Mesodermal cell (in vitro differentiated cells): ENCODE data around the gene FAF2.

Source experiments
- H3K27ac ChIP-seq: 2 replicates; pipeline ENCODE4 v1.7.0; 2013; ENCODE audit warnings: mild to moderate bottlenecking, low read depth, low read length, moderate library complexity; ENCODE audit not compliant: severe bottlenecking
- H3K36me3 ChIP-seq: 2 replicates; pipeline ENCODE4 v1.7.1; 2013; ENCODE audit warnings: mild to moderate bottlenecking, low read length, moderate library complexity; ENCODE audit not compliant: control insufficient read depth, insufficient read depth
- H3K4me1 ChIP-seq: one replicate; pipeline ENCODE4 v1.7.1; 2013; ENCODE audit warnings: mild to moderate bottlenecking, low read length; ENCODE audit not compliant: insufficient read depth, control insufficient read depth, poor library complexity, severe bottlenecking
- H3K4me3 ChIP-seq: 2 replicates; pipeline ENCODE4 v1.7.0; 2013; ENCODE audit warnings: low read length, control low read depth, mild to moderate bottlenecking; ENCODE audit not compliant: insufficient read depth, poor library complexity, severe bottlenecking; ENCODE audit errors: extremely low read depth
- H3K9me3 ChIP-seq: 2 replicates; pipeline ENCODE4 v1.7.1; 2013; ENCODE audit warnings: mild to moderate bottlenecking, low read length, moderate library complexity; ENCODE audit not compliant: control insufficient read depth
- WGBS, 2 experiments: methylation state at CpG; one replicate each; pipeline ENCODE4 v1.1.5; 2013; ENCODE audit warnings: missing lambda C conversion rate in 2 of 2; ENCODE audit not compliant: insufficient coverage in 2 of 2; 5-methylcytosine and 5-hydroxymethylcytosine counted together

Gene FAF2

DNA sequence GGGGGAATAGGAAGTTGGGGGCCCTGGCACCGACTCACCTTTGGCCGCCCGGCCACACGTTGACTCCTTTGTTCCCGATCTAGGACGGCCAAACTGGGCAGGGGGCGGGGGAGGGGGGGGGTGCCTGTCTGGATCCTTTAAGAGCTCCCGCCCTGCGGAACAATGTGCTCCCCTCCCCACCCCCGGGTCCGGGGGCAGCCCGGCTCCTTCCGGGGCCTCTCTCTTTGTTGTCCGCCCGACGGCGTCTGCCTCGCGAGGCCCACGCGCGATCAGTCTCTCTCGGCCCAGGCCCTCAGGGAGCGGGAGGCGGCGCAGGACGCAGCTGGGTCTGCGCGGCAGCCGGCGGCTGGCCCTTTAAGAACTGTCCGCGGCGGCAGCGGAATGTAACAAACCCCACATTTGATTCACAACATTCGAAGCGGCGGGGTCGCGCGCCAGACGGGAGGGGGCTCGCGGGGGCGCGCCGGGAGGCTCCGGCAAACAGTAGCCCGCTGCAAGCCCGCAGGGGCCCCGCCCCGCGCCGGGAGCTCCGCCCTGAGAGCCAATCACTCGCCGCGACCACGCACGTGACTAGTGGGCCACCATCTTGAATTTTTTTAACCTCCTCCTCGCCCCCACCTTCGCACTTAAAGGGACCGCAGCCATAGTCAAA lies 88.8 kb downstream of the FAF2 start, which contains the start of gene RNF44:
Gene RNF44, minus strand, starts transcription at position 501 of the 652 bp plus-strand sequence. CDS start 4,930 bp downstream, outside the sequence.
- 0% methylated on average over 35 to 45 of the region's 63 CpGs for WGBS, 2 experiments
- Histone ChIP-seq H3K4me1 (peaks cover 40% of the 10 kb centered on the region), H3K9me3 (no peaks in the 10 kb centered on the region), H3K4me3 (peak within 1 kb of the TSS; percentile 91), H3K36me3 (peaks cover 26% of the 10 kb centered on the region), H3K27ac (peak within 1 kb of the TSS; percentile 99)

DNA sequence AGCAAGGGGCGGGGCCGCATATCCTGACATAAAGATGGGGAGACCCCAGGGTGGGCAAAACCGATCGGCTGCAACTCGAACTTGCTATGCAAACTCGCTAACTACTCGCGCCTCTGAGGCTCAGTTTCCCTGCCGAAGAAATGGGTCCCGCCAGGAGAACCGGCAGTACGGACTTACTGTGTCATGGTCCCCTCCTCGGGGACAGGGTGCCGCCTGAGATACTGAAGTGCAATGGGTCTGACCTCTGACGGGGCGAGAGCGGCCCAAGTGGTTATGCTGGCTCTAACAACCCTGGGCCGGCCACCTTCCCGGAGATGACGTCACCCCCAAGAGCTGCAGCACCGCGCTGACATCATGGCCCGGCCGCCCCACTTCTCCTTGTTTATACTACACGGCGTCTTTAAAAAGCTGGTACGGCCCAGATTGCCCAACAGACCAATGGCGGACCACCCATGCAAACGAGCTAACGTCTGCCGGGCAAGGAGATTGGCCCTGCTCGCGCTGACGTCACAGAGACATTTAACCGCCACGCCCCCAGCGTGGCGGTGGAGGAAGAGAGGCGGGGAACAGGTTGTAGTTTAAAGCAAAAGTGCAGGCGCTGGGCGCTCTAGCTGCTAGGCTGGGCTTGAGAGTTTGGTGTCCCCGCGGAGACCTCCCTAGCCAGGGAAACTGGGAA lies 89.5 kb downstream of the FAF2 start:
- peaks cover 43% of the 10 kb centered on the region for H3K4me1 ChIP-seq
- H3K9me3 ChIP-seq, result no peaks in the 10 kb centered on the region
- H3K4me3 ChIP-seq, result peak overlapping the region; percentile 91
- 0 to 1% methylated on average over 43 of the region's 43 CpGs for WGBS, 2 experiments
- peaks cover 19% of the 10 kb centered on the region for H3K36me3 ChIP-seq
- peak overlapping the region; percentile 99 for H3K27ac ChIP-seq

GRCh38 chr5:176538230-176538988 lies 90.2 kb downstream of the FAF2 start:
- peak overlapping the region; percentile 99 for H3K27ac ChIP-seq
- peaks cover 39% of the 10 kb centered on the region for H3K4me1 ChIP-seq
- peaks cover 12% of the 10 kb centered on the region for H3K36me3 ChIP-seq
- WGBS, 2 experiments, result 22 to 42% methylated on average over 4 to 8 of the region's 13 CpGs
- H3K4me3 ChIP-seq, result peak overlapping the region; percentile 91
- no peaks in the 10 kb centered on the region for H3K9me3 ChIP-seq

GRCh38 chr5:176538989-176539384 lies 90.8 kb downstream of the FAF2 start:
- peaks cover 10% of the 10 kb centered on the region for H3K36me3 ChIP-seq
- H3K27ac ChIP-seq, result no peak overlapping the region
- H3K4me1 ChIP-seq, result peaks cover 38% of the 10 kb centered on the region
- WGBS, 2 experiments, result 93% methylated on average over 3 to 4 of the region's 5 CpGs
- no peaks in the 10 kb centered on the region for H3K9me3 ChIP-seq
- H3K4me3 ChIP-seq, result no peak overlapping the region

GRCh38 chr5:176540476-176540899 lies 92.3 kb downstream of the FAF2 start:
- Histone ChIP-seq H3K9me3 (no peaks in the 10 kb centered on the region), H3K36me3 (no peaks in the 10 kb centered on the region), H3K27ac (no peak overlapping the region), H3K4me1 (peaks cover 24% of the 10 kb centered on the region), H3K4me3 (no peak overlapping the region)
- WGBS, 2 experiments, result 94 to 98% methylated on average over 5 to 7 of the region's 8 CpGs

DNA sequence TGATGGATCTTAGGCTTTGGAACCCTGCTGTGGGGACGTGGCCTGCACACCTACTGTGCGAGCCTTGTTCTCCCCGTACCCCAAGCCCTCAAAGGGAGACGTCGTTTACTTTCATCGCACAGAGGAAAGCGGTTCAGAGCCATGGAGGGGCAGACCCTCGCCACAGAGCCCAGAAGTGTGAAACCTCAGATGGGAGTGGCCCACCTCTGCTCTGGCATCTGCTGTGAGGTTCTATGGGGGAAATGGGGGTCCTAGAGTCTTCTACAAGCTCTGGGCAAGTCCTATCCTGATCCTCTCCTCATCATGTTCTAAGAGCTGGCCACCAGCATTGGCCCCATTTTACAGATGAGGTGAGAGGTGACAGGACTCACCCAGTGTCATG lies 92.8 kb downstream of the FAF2 start:
- Histone ChIP-seq H3K9me3 (no peaks in the 10 kb centered on the region), H3K4me1 (peaks cover 24% of the 10 kb centered on the region), H3K4me3 (no peak overlapping the region), H3K36me3 (no peaks in the 10 kb centered on the region), H3K27ac (no peak overlapping the region)
- 88 to 97% methylated on average over 7 to 8 of the region's 8 CpGs for WGBS, 2 experiments

- no peaks in the 10 kb centered on the region for H3K36me3 ChIP-seq
- H3K4me3 ChIP-seq, result peak overlapping the region; percentile 55
- peaks cover 24% of the 10 kb centered on the region for H3K4me1 ChIP-seq
- H3K27ac ChIP-seq, result peak overlapping the region; percentile 16
- WGBS, 2 experiments, result 61 to 66% methylated on average over 9 of the region's 12 CpGs
- no peaks in the 10 kb centered on the region for H3K9me3 ChIP-seq
Observed at GRCh38 chr5:176541338-176542134, 93.4 kb downstream of the FAF2 start.

DNA sequence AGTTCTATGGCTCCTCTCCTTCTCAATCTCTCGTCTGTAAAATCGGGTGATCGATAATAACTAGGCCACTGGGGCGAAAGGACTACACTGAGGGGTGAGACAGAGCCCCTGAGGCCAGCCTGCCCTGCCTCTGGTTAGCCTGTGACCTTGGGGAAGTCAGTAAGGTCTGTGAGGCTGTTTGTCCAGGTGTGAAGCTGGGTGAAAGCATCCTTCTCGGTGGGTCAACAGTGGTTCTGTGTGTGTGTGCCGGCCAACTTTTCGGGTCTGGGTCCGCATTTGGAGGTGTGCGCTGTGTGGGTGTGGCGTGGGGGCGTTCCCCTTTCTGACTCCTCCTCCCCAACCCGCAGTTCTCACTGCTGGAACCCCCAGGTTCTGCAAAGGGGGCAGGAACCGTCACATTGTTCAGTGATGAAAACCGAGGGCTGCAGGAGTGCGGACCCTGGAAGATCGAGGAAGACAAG lies 94.0 kb downstream of the FAF2 start:
- no peaks in the 10 kb centered on the region for H3K36me3 ChIP-seq
- 40 to 45% methylated on average over 8 to 11 of the region's 16 CpGs for WGBS, 2 experiments
- H3K4me1 ChIP-seq, result peaks cover 24% of the 10 kb centered on the region
- peak overlapping the region; percentile 55 for H3K4me3 ChIP-seq
- H3K27ac ChIP-seq, result no peak overlapping the region
- no peaks in the 10 kb centered on the region for H3K9me3 ChIP-seq

DNA sequence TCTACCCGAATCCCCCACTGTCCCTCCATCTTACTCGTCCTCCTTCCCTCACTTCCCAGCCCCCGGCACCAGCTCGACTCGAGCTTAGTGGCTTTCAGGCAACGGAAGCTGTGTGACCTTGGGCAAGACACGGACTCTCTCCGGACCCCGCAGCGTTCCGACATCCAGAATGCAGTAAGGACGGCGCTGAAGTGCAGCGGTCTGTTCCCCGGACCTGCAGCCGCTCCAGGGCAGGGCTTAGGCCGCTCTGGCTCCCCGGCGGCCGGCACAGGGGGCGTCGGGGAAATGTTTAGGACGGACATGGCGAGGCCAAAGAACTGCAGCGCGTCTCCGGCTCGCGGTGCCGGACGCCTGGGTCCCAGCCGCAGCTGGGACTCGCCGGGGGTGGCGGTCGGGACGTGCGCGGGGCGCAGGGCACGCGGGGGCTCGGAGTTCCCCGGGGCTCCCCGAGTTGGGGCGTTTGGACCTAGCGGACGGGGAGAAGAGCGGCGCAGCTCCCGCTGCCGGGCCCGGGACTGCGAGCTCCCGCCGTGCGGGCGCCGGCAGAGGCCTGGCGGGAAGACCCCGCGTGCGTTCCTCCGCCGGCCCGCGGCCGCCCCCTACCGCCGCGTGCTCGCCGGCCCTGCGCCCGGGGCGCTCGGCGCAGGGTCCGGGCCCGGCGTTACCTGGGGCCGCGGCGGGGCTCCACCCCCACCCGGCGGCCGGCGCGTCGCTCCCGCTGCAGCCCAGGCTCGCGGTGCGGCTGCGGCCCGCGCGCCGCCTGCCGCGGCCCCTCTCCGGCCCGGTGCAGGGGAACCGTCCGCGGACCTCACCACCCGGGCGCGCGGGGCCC lies 94.6 kb downstream of the FAF2 start:
- Histone ChIP-seq H3K36me3 (no peaks in the 10 kb centered on the region), H3K4me3 (peak overlapping the region; percentile 55), H3K4me1 (peaks cover 24% of the 10 kb centered on the region), H3K9me3 (no peaks in the 10 kb centered on the region), H3K27ac (no peak overlapping the region)
- 1 to 2% methylated on average over 83 to 97 of the region's 110 CpGs for WGBS, 2 experiments
